GM18909 (cell line): ENCODE results near the gene PLXNA4.

Source experiments
- ATAC-seq: cut with Tn5 transposase; IDR thresholded peaks from one replicate; pipeline ENCODE4 v1.9.1; 2021; ENCODE audit warnings: mild to moderate bottlenecking; ENCODE audit not compliant: unreplicated experiment, poor library complexity

The PLXNA4 gene

GRCh38 chr7:132377015-132377414, 199.3 kb downstream of the PLXNA4 start:
- no peak for ATAC-seq

GRCh38 chr7:132376361-132377013, 199.8 kb downstream of the PLXNA4 start:
- ATAC-seq: no peak

GRCh38 chr7:132373879-132374278, 202.4 kb downstream of the PLXNA4 start:
- ATAC-seq: no peak

GRCh38 chr7:132373041-132373440, 203.2 kb downstream of the PLXNA4 start:
- ATAC-seq: no peak

GRCh38 chr7:132371948-132372347, 204.3 kb downstream of the PLXNA4 start:
- no peak for ATAC-seq

GRCh38 chr7:132368246-132368900, 207.9 kb downstream of the PLXNA4 start:
- ATAC-seq: no peak

- no peak for ATAC-seq
Observed at GRCh38 chr7:132367795-132368194, 208.5 kb downstream of the PLXNA4 start.

GRCh38 chr7:132367004-132367403, 209.3 kb downstream of the PLXNA4 start:
- no peak for ATAC-seq

- ATAC-seq: no peak
Observed at GRCh38 chr7:132364226-132364625, 212.0 kb downstream of the PLXNA4 start.

GRCh38 chr7:132362059-132362458, 214.2 kb downstream of the PLXNA4 start:
- no peak for ATAC-seq

GRCh38 chr7:132361146-132361545, 215.1 kb downstream of the PLXNA4 start:
- ATAC-seq: no peak

- no peak for ATAC-seq
Observed at GRCh38 chr7:132359743-132360142, 216.5 kb downstream of the PLXNA4 start.

GRCh38 chr7:132355048-132355447, 221.2 kb downstream of the PLXNA4 start:
- ATAC-seq: no peak

- no peak for ATAC-seq
Observed at GRCh38 chr7:132354527-132354926, 221.7 kb downstream of the PLXNA4 start.

- ATAC-seq: no peak
Observed at GRCh38 chr7:132353936-132354335, 222.3 kb downstream of the PLXNA4 start.

GRCh38 chr7:132352800-132353199, 223.5 kb downstream of the PLXNA4 start:
- ATAC-seq: no peak

- ATAC-seq: no peak
Observed at GRCh38 chr7:132351954-132352499, 224.2 kb downstream of the PLXNA4 start.

GRCh38 chr7:132350741-132351140, 225.5 kb downstream of the PLXNA4 start:
- ATAC-seq: no peak

- ATAC-seq: no peak
Observed at GRCh38 chr7:132349075-132349474, 227.2 kb downstream of the PLXNA4 start.

GRCh38 chr7:132348341-132348740, 227.9 kb downstream of the PLXNA4 start:
- ATAC-seq: no peak

- ATAC-seq: no peak
Observed at GRCh38 chr7:132347858-132348257, 228.4 kb downstream of the PLXNA4 start.

GRCh38 chr7:132347123-132347522, 229.1 kb downstream of the PLXNA4 start:
- no peak for ATAC-seq
